HUDEP-2 (cell line): Measurements from ENCODE around the gene LRPPRC.

ENCODE experiments used
- DNase-seq, 76 experiments: peaks; one replicate each; lab custom pipeline; 2025; ENCODE audit not compliant: unreplicated experiment in 76 of 76; lab: John Stamatoyannopoulos, UW

LRPPRC gene

DNA sequence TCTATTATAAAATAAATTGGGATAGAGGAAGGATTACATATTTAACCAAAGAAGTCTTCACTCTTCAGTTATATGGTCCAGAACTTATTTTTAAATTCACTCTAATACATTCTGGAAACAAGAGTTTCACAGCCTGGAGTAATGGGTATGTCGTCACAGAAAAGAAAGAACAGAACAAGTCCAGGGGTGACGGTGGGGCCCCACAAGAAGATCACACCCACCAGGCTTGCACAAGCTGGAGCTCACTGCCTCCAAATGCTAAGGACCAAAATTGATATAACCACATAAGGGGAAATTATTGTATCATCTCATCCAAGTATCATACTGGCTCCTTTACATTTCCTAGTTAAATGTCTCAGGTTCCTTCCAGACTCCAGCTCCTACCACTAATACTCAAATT, 11.3 kb downstream of the LRPPRC start:
- no peak for DNase-seq

GRCh38 chr2:43980902-43981301, 14.9 kb downstream of the LRPPRC start:
- no peak for DNase-seq

GRCh38 chr2:43977677-43978375, 18.0 kb downstream of the LRPPRC start:
- no peak for DNase-seq

DNA sequence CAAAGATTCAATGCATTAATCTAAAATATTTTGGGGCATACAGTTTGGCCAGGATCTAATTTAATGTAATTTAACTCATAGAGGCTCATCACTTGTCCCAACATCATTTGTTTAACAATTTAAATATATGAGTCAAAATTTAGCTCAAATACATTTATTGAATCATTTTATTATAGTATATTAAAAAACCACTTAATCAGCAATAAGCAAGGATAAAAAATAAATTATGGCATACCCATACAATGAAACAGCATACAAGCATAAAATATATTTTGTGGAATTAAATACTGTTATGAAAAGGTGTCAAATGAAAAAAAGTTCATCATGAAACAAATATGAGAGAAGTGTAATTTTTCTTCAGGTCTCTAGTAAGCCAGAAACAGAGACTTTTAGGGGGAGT, 34.9 kb downstream of the LRPPRC start:
- no peak for DNase-seq

GRCh38 chr2:43958397-43959275, 37.2 kb downstream of the LRPPRC start:
- no peak for DNase-seq

- DNase-seq, result peak in 12 of 76 experiments; percentile 1 to 28 (median 14)
These were observed 45.3 kb downstream of the LRPPRC start for GRCh38 chr2:43950383-43951008.

- no peak for DNase-seq
These were observed 47.4 kb downstream of the LRPPRC start for GRCh38 chr2:43948370-43948769.

GRCh38 chr2:43946685-43947084, 49.1 kb downstream of the LRPPRC start:
- DNase-seq, result no peak

DNA sequence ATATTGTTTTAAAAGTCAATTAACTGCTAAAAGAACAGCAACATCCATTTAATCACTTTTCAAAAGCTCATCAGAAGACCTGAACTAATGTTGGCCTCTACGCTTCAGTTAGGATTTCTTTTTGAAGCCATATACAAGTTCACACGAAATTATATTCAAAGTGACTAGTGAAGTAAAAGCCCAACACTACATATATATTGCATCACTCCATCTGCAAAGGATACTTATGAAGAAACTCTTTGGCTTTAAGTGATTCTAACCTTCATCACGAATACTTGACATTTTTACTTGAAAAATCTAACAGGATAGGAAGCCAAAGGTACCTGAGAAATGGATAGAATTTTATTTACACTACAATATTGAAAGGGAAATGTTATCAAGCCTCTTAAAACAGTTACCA, 50.4 kb downstream of the LRPPRC start:
- no peak for DNase-seq

- DNase-seq, result no peak
These were observed 50.9 kb downstream of the LRPPRC start for GRCh38 chr2:43944915-43945314.

GRCh38 chr2:43943809-43944452, 51.9 kb downstream of the LRPPRC start:
- no peak for DNase-seq

DNA sequence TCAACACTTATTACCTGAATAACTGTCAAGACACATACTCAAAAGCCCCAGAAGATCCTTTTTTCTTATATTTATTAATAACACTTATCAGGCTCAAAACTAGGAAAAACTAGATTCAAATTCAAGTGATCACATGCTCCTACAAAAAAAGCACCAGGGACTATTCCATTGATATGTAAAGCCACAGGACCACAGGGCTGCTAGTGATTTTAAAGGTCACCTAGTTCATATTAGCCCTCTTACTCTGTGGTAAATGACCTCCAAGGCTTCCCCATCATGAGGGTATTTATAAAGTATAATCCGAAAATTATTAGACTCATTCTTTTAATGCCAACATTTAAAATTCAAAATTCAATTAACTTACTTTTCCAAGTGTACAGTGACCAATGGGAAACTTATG, 52.5 kb downstream of the LRPPRC start:
- no peak for DNase-seq

- no peak for DNase-seq
These were observed 52.9 kb downstream of the LRPPRC start for GRCh38 chr2:43942881-43943280.

DNA sequence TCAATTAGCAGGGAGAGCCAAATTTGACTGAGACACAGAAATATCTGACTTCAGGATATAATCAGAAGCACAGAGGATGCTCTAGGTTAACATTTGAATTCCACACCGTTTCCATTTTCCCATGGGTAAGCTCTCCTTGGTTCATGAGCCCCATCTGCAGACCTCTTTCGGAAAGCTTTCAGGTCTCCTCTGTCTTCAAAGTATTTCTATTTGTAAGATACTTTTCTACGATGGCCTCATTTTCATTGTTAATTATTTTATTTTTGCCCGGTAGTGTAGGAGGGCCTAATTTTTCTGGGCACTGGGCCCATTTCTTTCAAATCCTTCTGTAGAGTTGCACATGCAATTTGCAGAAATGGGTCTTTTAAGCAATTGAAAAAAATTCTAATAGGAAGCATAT, 53.8 kb downstream of the LRPPRC start:
- DNase-seq, result no peak

DNA sequence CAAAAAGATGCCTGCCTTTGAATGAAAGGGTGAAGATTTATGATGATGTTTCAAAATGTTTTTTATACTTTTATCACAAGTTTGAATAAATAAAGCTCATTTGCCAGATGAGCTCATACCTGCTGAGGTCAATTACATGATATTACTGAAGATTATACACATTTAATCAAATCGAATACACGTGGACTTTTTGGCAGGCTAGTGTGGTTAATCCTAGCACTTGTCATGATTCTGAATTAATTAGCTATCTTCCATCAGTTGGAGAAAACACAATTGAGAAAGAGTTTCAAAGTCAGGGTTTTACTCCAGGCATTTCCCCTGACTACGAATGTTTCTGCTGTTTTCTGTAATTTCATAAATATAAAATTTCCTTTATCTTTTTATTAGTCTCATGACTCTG, 54.4 kb downstream of the LRPPRC start:
- DNase-seq, result no peak

DNA sequence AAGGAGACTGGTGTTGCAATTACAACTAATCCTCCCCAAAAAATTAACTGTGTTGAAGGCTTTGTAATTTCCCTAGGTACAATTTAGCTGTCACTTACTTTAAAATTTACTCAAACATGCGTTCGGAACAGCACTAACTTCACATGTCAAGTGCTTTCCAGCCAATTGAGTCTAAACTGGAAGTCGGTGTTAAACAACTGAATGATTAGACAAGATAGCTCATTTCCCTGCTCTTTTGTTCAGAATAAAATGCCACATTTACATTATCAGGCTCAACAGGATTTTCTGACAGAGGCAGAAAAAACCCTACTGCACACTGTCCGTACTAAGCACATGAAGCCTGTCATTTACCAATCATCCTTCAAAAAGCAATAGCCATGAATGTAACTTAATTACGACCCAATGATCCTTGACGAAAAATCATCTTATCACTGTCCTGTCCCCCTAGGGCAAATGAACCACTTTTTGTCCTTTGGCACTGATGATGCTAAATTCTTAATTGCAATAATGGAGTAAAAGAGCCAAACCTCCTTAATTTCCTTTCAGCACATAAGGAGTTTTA, 56.0 kb downstream of the LRPPRC start:
- no peak for DNase-seq

- DNase-seq, result no peak
These were observed 58.4 kb downstream of the LRPPRC start for GRCh38 chr2:43937269-43937820.

DNA sequence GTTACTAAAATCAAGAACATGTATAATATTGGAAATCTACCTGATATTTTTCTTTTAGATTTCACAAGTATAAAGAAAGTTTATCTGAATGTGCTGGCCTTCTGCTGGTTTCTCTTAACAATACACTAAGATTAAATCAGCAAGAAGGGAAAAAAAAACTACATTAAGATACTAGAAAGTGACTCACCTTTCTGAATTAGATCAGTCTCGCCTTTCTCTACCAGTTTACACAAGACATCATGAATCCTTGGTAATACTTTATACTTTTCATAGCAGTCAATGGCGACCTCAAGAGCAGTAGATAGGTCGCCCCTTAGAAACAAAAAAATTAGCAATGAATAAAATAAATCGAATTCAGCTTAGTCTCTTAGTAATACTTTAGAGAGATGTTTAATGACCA, 61.2 kb downstream of the LRPPRC start:
- no peak for DNase-seq

GRCh38 chr2:43931293-43931692, 64.5 kb downstream of the LRPPRC start:
- DNase-seq, result no peak

GRCh38 chr2:43927442-43927841, 68.3 kb downstream of the LRPPRC start:
- no peak for DNase-seq

DNA sequence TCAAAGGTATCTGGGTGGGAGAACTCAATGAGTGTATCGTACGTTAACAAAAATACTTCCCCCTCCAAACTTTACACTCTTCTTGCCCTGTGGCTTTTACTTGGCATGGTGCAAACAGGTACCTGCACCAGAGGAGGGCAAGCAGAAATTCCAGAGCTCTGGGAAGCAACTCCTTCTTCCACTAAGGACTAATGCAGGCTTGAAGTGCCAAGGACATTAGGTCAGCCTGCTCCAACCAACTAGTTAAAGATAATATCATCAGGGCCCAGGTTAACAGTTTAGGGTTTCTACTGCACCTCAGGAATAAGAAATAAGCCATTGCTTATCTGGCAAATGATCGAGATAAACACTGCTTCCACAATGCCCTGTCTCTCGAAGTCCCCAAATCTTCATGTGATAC, 70.4 kb downstream of the LRPPRC start:
- DNase-seq, result no peak
